Camera-type eye (tissue), 1 donor: Measurements from ENCODE around the gene SFTPD. TPM values are rescaled to one million over a fixed set of nuclear protein-coding genes. Genes with fewer than 3 reads are reported as not detected.

ENCODE experiments used
- total RNA-seq: library from RNA; depleted of rRNA; stranded (reverse); fragments of >200 nt; gene quantifications from one replicate; pipeline ENCODE4 v1.2.3, GENCODE V29; 2014

SFTPD gene
- 1.1 TPM for total RNA-seq

DNA sequence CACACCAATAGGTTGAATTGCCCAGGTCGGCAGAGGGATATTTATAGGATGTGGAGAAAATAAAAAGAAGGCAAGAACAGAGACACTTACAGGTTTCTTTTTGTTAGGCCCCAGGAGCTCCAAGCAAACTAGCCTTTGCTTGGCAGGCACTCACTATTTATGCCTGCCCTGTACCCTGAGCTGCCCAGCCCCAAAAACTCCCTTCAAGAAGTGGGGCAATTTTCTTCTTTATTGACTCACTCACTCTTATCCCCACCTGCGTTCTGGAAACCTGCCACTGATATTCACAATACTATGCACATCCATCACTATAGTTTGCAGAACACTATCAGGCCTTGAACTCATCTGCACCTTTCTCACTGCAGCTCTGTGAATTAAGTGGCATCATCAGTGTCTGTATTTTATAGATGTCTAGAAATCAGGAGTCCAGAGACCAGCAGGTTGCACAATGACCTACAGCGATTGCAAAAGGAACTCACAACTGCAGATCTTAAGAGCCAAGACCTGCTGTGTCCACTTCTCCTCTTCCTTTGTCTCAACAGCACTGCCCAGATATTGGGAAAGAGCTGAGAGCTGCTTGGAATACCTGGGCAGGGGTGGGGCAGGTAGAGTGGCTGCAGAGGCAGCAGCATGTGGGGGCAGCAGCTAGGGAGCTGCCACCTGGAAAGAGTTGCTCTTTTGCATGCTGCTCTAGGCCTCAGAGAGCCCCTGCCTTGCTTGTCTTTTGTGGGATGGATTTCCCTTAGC is at the start of gene SFTPD:
Gene SFTPD (minus strand): TSS at position 130 of the 747 bp plus-strand sequence. CDS start 2,446 bp downstream, outside the sequence.

Other genes starting within 250 kb of the SFTPD start
- 0.66 TPM for gene NUTM2B, start 245.9 kb downstream of the SFTPD start, total RNA-seq
- 0.33 TPM for gene NUTM2E, start 122.4 kb downstream of the SFTPD start, total RNA-seq
- gene TMEM254, start 129.6 kb upstream of the SFTPD start, total RNA-seq: 25.6 TPM
- gene PLAC9, start 183.6 kb upstream of the SFTPD start, total RNA-seq: 43.8 TPM